GM18499 (cell line): ENCODE measurements around the gene TBC1D22A.
"Not testable (repeated sequence)": the region's sequence is repeated elsewhere in the genome, so short reads cannot be mapped to it uniquely, and the experiment has no call there.

Experiments used
- ATAC-seq: cut with Tn5 transposase; IDR thresholded peaks from one replicate; pipeline ENCODE4 v1.9.1; 2021; ENCODE audit warnings: moderate number of reproducible peaks; ENCODE audit not compliant: insufficient read depth, unreplicated experiment

The TBC1D22A gene

GRCh38 chr22:47047321-47048122, 285.1 kb downstream of the TBC1D22A start:
- no peak for ATAC-seq

- ATAC-seq, result no peak
These were observed 285.9 kb downstream of the TBC1D22A start for GRCh38 chr22:47048123-47049077.

- ATAC-seq, result no peak
These were observed 286.7 kb downstream of the TBC1D22A start for GRCh38 chr22:47049078-47049624.

GRCh38 chr22:47049736-47050400, 287.4 kb downstream of the TBC1D22A start:
- ATAC-seq, result not testable (repeated sequence)

- ATAC-seq, result no peak
These were observed 288.1 kb downstream of the TBC1D22A start for GRCh38 chr22:47050401-47051051.

- no peak for ATAC-seq
These were observed 289.1 kb downstream of the TBC1D22A start for GRCh38 chr22:47051441-47052071.

- no peak for ATAC-seq
These were observed 290.0 kb downstream of the TBC1D22A start for GRCh38 chr22:47052236-47053012.

GRCh38 chr22:47053013-47053725, 290.7 kb downstream of the TBC1D22A start:
- ATAC-seq, result no peak

- no peak for ATAC-seq
These were observed 291.3 kb downstream of the TBC1D22A start for GRCh38 chr22:47053726-47054141.

- no peak for ATAC-seq
These were observed 292.0 kb downstream of the TBC1D22A start for GRCh38 chr22:47054231-47055072.

- no peak for ATAC-seq
These were observed 292.6 kb downstream of the TBC1D22A start for GRCh38 chr22:47055073-47055355.

- no peak for ATAC-seq
These were observed 293.0 kb downstream of the TBC1D22A start for GRCh38 chr22:47055461-47055860.

GRCh38 chr22:47055921-47056320, 293.5 kb downstream of the TBC1D22A start:
- no peak for ATAC-seq

- ATAC-seq, result no peak
These were observed 293.9 kb downstream of the TBC1D22A start for GRCh38 chr22:47056361-47056760.

GRCh38 chr22:47056776-47057470, 294.5 kb downstream of the TBC1D22A start:
- no peak for ATAC-seq

- ATAC-seq, result no peak
These were observed 295.6 kb downstream of the TBC1D22A start for GRCh38 chr22:47057916-47058585.
